Measurements from ENCODE around the gene CCDC34. TPM values are rescaled to one million over a fixed set of nuclear protein-coding genes. Genes with fewer than 3 reads are reported as not detected.

Gene CCDC34
- total and polyA plus RNA-seq, 7 experiments from 2014 or later = 1.3 to 10.0 (median 2.3) TPM

GRCh38 chr11:27392278-27393114 lies 29.5 kb upstream of the CCDC34 start:
- CTCF ChIA-PET = no interaction called here
- intact Hi-C loops (cut with micrococcal nuclease) = no loop called here

GRCh38 chr11:27391331-27392015 lies 28.5 kb upstream of the CCDC34 start:
- ChIA-PET POLR2A (no interaction called here), CTCF (no interaction called here)
- H3K27ac Mint-ChIP-seq = no peak overlapping the region
- no peaks in the 10 kb centered on the region for H3K9me3 Mint-ChIP-seq
- no peaks in the 10 kb centered on the region for H3K9me3 ChIP-seq (ENCODE audit: control insufficient read depth in 2 of 3, low read length in 3 of 3)
- H3K27ac ChIP-seq (ENCODE audit: low read depth, low read length) = no peak overlapping the region
- H3K27me3 ChIP-seq (ENCODE audit: control insufficient read depth in 2 of 2, insufficient read depth in 2 of 2, low read length in 2 of 2) = no peaks in the 10 kb centered on the region
- no peaks in the 10 kb centered on the region for H3K4me1 ChIP-seq (ENCODE audit: control insufficient read depth in 2 of 2, insufficient read depth in 2 of 2, low read length in 2 of 2)
- H3K36me3 Mint-ChIP-seq = no peaks in the 10 kb centered on the region
- ATAC-seq (no peak), DNase-seq (no peak)
- no peaks in the 10 kb centered on the region for H3K36me3 ChIP-seq (ENCODE audit: control insufficient read depth in 2 of 3, insufficient read depth in 3 of 3, low read length in 3 of 3)
- H3K4me3 ChIP-seq (ENCODE audit: low read length) = no peak overlapping the region
- H3K4me1 Mint-ChIP-seq = peaks cover 0 to 3% (median 0%) of the 10 kb centered on the region in 7 donors
- intact Hi-C loops (cut with micrococcal nuclease) = no loop called here
- no peak overlapping the region for H3K4me3 Mint-ChIP-seq
- peaks cover 0 to 4% (median 0%) of the 10 kb centered on the region in 5 donors for H3K27me3 Mint-ChIP-seq

More at GRCh38 chr11:27392278-27393114, 29.5 kb upstream of the CCDC34 start:
- Histone ChIP-seq H3K4me1 (ENCODE audit: control insufficient read depth in 2 of 2, insufficient read depth in 2 of 2, low read length in 2 of 2) (no peaks in the 10 kb centered on the region), H3K36me3 (ENCODE audit: control insufficient read depth in 2 of 3, insufficient read depth in 3 of 3, low read length in 3 of 3) (no peaks in the 10 kb centered on the region), H3K4me3 (ENCODE audit: low read length) (no peak overlapping the region), H3K9me3 (ENCODE audit: control insufficient read depth in 2 of 3, low read length in 3 of 3) (no peaks in the 10 kb centered on the region), H3K27me3 (ENCODE audit: control insufficient read depth in 2 of 2, insufficient read depth in 2 of 2, low read length in 2 of 2) (no peaks in the 10 kb centered on the region), H3K27ac (ENCODE audit: low read depth, low read length) (no peak overlapping the region)
- no peak overlapping the region for H3K27ac Mint-ChIP-seq
- no peak for ATAC-seq
- DNase-seq = no peak
- no peaks in the 10 kb centered on the region for H3K27me3 Mint-ChIP-seq
- H3K36me3 Mint-ChIP-seq = no peaks in the 10 kb centered on the region
- POLR2A ChIA-PET = no interaction called here
- peaks cover 0 to 3% (median 0%) of the 10 kb centered on the region in 7 donors for H3K4me1 Mint-ChIP-seq
- no peaks in the 10 kb centered on the region for H3K9me3 Mint-ChIP-seq
- no peak overlapping the region for H3K4me3 Mint-ChIP-seq

GRCh38 chr11:27390318-27391295 lies 27.6 kb upstream of the CCDC34 start:
- Histone ChIP-seq H3K4me1 (ENCODE audit: control insufficient read depth in 2 of 2, insufficient read depth in 2 of 2, low read length in 2 of 2) (no peaks in the 10 kb centered on the region), H3K27ac (ENCODE audit: low read depth, low read length) (no peak overlapping the region), H3K36me3 (ENCODE audit: control insufficient read depth in 2 of 3, insufficient read depth in 3 of 3, low read length in 3 of 3) (no peaks in the 10 kb centered on the region), H3K9me3 (ENCODE audit: control insufficient read depth in 2 of 3, low read length in 3 of 3) (no peaks in the 10 kb centered on the region), H3K4me3 (ENCODE audit: low read length) (no peak overlapping the region), H3K27me3 (ENCODE audit: control insufficient read depth in 2 of 2, insufficient read depth in 2 of 2, low read length in 2 of 2) (no peaks in the 10 kb centered on the region)
- Mint-ChIP-seq H3K36me3 (no peaks in the 10 kb centered on the region), H3K27ac (no peak overlapping the region), H3K4me1 (peaks cover 0 to 3% (median 0%) of the 10 kb centered on the region in 7 donors), H3K4me3 (no peak overlapping the region), H3K27me3 (peaks cover 0 to 4% (median 0%) of the 10 kb centered on the region in 5 donors), H3K9me3 (no peaks in the 10 kb centered on the region)
- no peak for ATAC-seq
- intact Hi-C loops (cut with micrococcal nuclease) = no loop called here
- ChIA-PET POLR2A (no interaction called here), CTCF (no interaction called here)
- no peak for DNase-seq

GRCh38 chr11:27388869-27389268 lies 25.9 kb upstream of the CCDC34 start:
- no peaks in the 10 kb centered on the region for H3K9me3 Mint-ChIP-seq
- no peaks in the 10 kb centered on the region for H3K36me3 Mint-ChIP-seq
- H3K4me3 Mint-ChIP-seq = no peak overlapping the region
- POLR2A ChIA-PET = no interaction called here
- peaks cover 0 to 5% (median 0%) of the 10 kb centered on the region in 5 donors for H3K27me3 Mint-ChIP-seq
- no peaks in the 10 kb centered on the region for H3K27me3 ChIP-seq (ENCODE audit: control insufficient read depth in 2 of 2, insufficient read depth in 2 of 2, low read length in 2 of 2)
- DNase-seq = no peak
- intact Hi-C loops (cut with micrococcal nuclease) = no loop called here
- ATAC-seq = no peak
- peaks cover 0 to 3% (median 0%) of the 10 kb centered on the region in 7 donors for H3K4me1 Mint-ChIP-seq
- H3K9me3 ChIP-seq (ENCODE audit: control insufficient read depth in 2 of 3, low read length in 3 of 3) = no peaks in the 10 kb centered on the region
- CTCF ChIA-PET = no interaction called here
- no peak overlapping the region for H3K27ac Mint-ChIP-seq
- H3K27ac ChIP-seq (ENCODE audit: low read depth, low read length) = no peak overlapping the region
- H3K4me3 ChIP-seq (ENCODE audit: low read length) = no peak overlapping the region
- no peaks in the 10 kb centered on the region for H3K4me1 ChIP-seq (ENCODE audit: control insufficient read depth in 2 of 2, insufficient read depth in 2 of 2, low read length in 2 of 2)
- no peaks in the 10 kb centered on the region for H3K36me3 ChIP-seq (ENCODE audit: control insufficient read depth in 2 of 3, insufficient read depth in 3 of 3, low read length in 3 of 3)

- H3K36me3 ChIP-seq (ENCODE audit: control insufficient read depth in 2 of 3, insufficient read depth in 3 of 3, low read length in 3 of 3) = no peaks in the 10 kb centered on the region
- DNase-seq (no peak), ATAC-seq (no peak)
- Mint-ChIP-seq H3K4me3 (no peak overlapping the region), H3K9me3 (no peaks in the 10 kb centered on the region), H3K4me1 (peaks cover 0 to 3% (median 0%) of the 10 kb centered on the region in 7 donors), H3K27ac (no peak overlapping the region), H3K27me3 (peaks cover 0 to 10% (median 0%) of the 10 kb centered on the region in 5 donors), H3K36me3 (no peaks in the 10 kb centered on the region)
- ChIA-PET POLR2A (no interaction called here), CTCF (no interaction called here)
- H3K27ac ChIP-seq (ENCODE audit: low read depth, low read length) = no peak overlapping the region
- no peaks in the 10 kb centered on the region for H3K27me3 ChIP-seq (ENCODE audit: control insufficient read depth in 2 of 2, insufficient read depth in 2 of 2, low read length in 2 of 2)
- no peaks in the 10 kb centered on the region for H3K4me1 ChIP-seq (ENCODE audit: control insufficient read depth in 2 of 2, insufficient read depth in 2 of 2, low read length in 2 of 2)
- no peak overlapping the region for H3K4me3 ChIP-seq (ENCODE audit: low read length)
- H3K9me3 ChIP-seq (ENCODE audit: control insufficient read depth in 2 of 3, low read length in 3 of 3) = no peaks in the 10 kb centered on the region
- intact Hi-C loops (cut with micrococcal nuclease) = no loop called here
Measured at GRCh38 chr11:27388001-27388400, 25.0 kb upstream of the CCDC34 start.

- H3K27me3 ChIP-seq (ENCODE audit: control insufficient read depth in 2 of 2, insufficient read depth in 2 of 2, low read length in 2 of 2) = no peaks in the 10 kb centered on the region
- ChIA-PET CTCF (no interaction called here), POLR2A (no interaction called here)
- no peak overlapping the region for H3K4me3 Mint-ChIP-seq
- peaks cover 0 to 3% (median 0%) of the 10 kb centered on the region in 7 donors for H3K4me1 Mint-ChIP-seq
- ATAC-seq (no peak), DNase-seq (no peak)
- H3K36me3 Mint-ChIP-seq = no peaks in the 10 kb centered on the region
- no peak overlapping the region for H3K4me3 ChIP-seq (ENCODE audit: low read length)
- no peaks in the 10 kb centered on the region for H3K4me1 ChIP-seq (ENCODE audit: control insufficient read depth in 2 of 2, insufficient read depth in 2 of 2, low read length in 2 of 2)
- no peaks in the 10 kb centered on the region for H3K9me3 Mint-ChIP-seq
- intact Hi-C loops (cut with micrococcal nuclease) = no loop called here
- H3K27me3 Mint-ChIP-seq = peaks cover 0 to 10% (median 0%) of the 10 kb centered on the region in 5 donors
- H3K36me3 ChIP-seq (ENCODE audit: control insufficient read depth in 2 of 3, insufficient read depth in 3 of 3, low read length in 3 of 3) = no peaks in the 10 kb centered on the region
- no peak overlapping the region for H3K27ac Mint-ChIP-seq
- H3K9me3 ChIP-seq (ENCODE audit: control insufficient read depth in 2 of 3, low read length in 3 of 3) = no peaks in the 10 kb centered on the region
- no peak overlapping the region for H3K27ac ChIP-seq (ENCODE audit: low read depth, low read length)
Measured at GRCh38 chr11:27387362-27387761, 24.3 kb upstream of the CCDC34 start.

Measured in naive thymus-derived CD4-positive, alpha-beta T cell (primary cell).